ENCODE results near the gene LY6G6F.

DNA sequence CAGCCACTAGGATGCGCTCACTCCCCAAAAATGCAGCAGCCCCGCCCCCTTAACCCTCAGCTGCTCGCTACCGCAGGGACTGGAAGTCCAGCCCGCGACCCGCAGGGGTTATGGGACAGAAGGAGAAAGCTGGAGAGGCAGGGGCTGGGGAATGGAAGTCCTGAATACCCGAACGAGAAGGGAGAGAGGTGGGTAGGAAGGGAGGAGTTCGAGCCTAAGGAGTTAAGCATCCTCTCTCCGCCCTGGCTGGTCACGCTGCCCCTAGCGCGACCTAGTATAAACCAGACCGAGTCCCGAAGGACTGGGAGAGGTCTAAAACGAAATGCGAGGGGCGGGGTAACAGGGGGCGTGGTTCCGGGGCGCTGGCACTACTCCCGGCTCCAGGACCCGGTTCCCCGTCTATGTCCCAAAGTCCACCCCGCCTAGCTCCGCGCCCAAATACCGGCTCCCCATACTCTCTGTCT lies 22.9 kb downstream of the LY6G6F start:
- TF ChIP-seq, protein P1, sequence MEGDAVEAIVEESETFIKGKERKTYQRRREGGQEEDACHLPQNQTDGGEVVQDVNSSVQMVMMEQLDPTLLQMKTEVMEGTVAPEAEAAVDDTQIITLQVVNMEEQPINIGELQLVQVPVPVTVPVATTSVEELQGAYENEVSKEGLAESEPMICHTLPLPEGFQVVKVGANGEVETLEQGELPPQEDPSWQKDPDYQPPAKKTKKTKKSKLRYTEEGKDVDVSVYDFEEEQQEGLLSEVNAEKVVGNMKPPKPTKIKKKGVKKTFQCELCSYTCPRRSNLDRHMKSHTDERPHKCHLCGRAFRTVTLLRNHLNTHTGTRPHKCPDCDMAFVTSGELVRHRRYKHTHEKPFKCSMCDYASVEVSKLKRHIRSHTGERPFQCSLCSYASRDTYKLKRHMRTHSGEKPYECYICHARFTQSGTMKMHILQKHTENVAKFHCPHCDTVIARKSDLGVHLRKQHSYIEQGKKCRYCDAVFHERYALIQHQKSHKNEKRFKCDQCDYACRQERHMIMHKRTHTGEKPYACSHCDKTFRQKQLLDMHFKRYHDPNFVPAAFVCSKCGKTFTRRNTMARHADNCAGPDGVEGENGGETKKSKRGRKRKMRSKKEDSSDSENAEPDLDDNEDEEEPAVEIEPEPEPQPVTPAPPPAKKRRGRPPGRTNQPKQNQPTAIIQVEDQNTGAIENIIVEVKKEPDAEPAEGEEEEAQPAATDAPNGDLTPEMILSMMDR (IDR thresholded peaks at IDR 0.05) = peak; percentile 2 to 72 (median 51)
- TF ChIP-seq POLR2A (IDR thresholded peaks at IDR 0.05) = no peak
